ENCODE results near the gene CCDC63. TPM values are rescaled to one million over a fixed set of nuclear protein-coding genes. Genes with fewer than 3 reads are reported as not detected.
"Not testable (repeated sequence)": the region's sequence is repeated elsewhere in the genome, so short reads cannot be mapped to it uniquely, and the experiment has no call there.

Gene CCDC63
- total RNA-seq, 2 experiments from 2014 or later, result not detected

DNA sequence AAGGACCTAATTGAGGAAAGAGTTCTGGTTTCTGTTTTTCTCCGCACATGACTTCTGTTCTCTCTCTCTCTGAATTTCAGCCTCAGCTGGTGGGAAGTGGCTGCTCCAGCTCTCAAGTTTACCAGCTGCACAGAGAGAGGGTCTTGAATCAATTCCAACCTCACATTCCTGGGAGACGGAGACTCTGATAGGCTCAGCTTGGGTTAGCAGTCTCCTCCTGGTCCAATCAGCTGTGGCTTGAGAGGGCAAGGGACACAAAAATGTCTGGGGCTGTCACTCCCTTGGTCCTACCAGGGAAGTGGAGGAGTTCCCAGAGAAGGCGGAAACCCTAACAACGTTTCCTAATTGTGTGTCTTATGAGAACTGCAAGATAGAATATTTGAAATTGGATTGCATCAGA lies 7.0 kb downstream of the CCDC63 start:
- H4K20me1 ChIP-seq (ENCODE audit: insufficient read depth, low read length), result no peaks in the 10 kb centered on the region
- H3K4me2 ChIP-seq (ENCODE audit: low read length), result no peak overlapping the region
- no peak for TF ChIP-seq EZH2phosphoT487 (IDR thresholded peaks at IDR 0.05; ENCODE audit: borderline replicate concordance, low read depth, low read length)
- ChIA-PET POLR2A (interaction anchor here (0.6 to 0.7 kb wide), 2 partner anchors 117 to 486 kb away, joined by 3 read pairs; no protein-coding TSS in a partner anchor), CTCF (ENCODE audit: unreplicated experiment) (no interaction called here)
- intact Hi-C loops (cut with micrococcal nuclease; ENCODE audit: unreplicated experiment), result no loop called here
- no peaks in the 10 kb centered on the region for H3K9me2 ChIP-seq (ENCODE audit: insufficient read depth, low read length)
- no peaks in the 10 kb centered on the region for H3K4me1 ChIP-seq (ENCODE audit: insufficient read depth, low read length, poor library complexity, severe bottlenecking)
- H3K4me3 ChIP-seq (ENCODE audit: low read depth, low read length, poor library complexity, severe bottlenecking), result no peak overlapping the region
- no peaks in the 10 kb centered on the region for H3K79me2 ChIP-seq (ENCODE audit: insufficient read depth, low read depth, low read length)
- H2AFZ ChIP-seq (ENCODE audit: low read length), result no peak overlapping the region
- H3K27ac ChIP-seq (ENCODE audit: low read depth, low read length, poor library complexity, severe bottlenecking), result no peak overlapping the region
- no peaks in the 10 kb centered on the region for H3K9me3 ChIP-seq (ENCODE audit: low read length)
- BruUV-seq (replicated peaks), result no TSS peak
- H3K36me3 ChIP-seq (ENCODE audit: insufficient read depth, low read length), result no peaks in the 10 kb centered on the region
- DNase-seq (ENCODE audit: low spot score), result no peak

DNA sequence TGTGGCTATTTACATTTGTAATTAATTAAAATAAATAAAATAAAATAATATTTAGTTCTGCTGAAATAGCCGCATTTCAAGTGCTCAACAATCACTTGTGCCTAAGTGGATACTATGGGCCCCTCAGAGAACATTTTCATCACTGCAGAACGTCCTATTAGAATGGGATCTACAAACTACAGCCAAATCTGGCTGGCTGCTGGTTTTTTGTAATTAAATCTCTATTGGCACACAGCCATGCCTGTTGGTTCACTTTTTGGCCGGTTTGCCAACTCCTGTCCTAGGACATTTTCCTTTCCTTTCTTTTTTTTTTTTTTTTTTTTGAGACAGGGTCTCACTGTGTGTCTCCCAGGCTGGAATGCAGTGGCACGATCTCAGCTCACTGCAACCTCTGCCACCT lies 9.8 kb downstream of the CCDC63 start:
- BruUV-seq (replicated peaks), result no TSS peak
- Histone ChIP-seq H4K20me1 (ENCODE audit: insufficient read depth, low read length) (no peaks in the 10 kb centered on the region), H3K27ac (ENCODE audit: low read depth, low read length, poor library complexity, severe bottlenecking) (no peak overlapping the region), H3K9me2 (ENCODE audit: insufficient read depth, low read length) (no peaks in the 10 kb centered on the region), H2AFZ (ENCODE audit: low read length) (no peak overlapping the region), H3K4me2 (ENCODE audit: low read length) (no peak overlapping the region), H3K4me3 (ENCODE audit: low read depth, low read length, poor library complexity, severe bottlenecking) (no peak overlapping the region), H3K79me2 (ENCODE audit: insufficient read depth, low read depth, low read length) (no peaks in the 10 kb centered on the region), H3K9me3 (ENCODE audit: low read length) (no peaks in the 10 kb centered on the region), H3K4me1 (ENCODE audit: insufficient read depth, low read length, poor library complexity, severe bottlenecking) (peaks cover 7% of the 10 kb centered on the region), H3K36me3 (ENCODE audit: insufficient read depth, low read length) (no peaks in the 10 kb centered on the region)
- CTCF ChIA-PET (ENCODE audit: unreplicated experiment), result no interaction called here
- intact Hi-C loops (cut with micrococcal nuclease; ENCODE audit: unreplicated experiment), result no loop called here
- POLR2A ChIA-PET, result no interaction called here
- DNase-seq (ENCODE audit: low spot score), result no peak
- TF ChIP-seq CTCF (conservative IDR thresholded peaks at IDR 0.05; ENCODE audit: low read length), result no peak
- no peak for TF ChIP-seq EZH2phosphoT487 (IDR thresholded peaks at IDR 0.05; ENCODE audit: borderline replicate concordance, low read depth, low read length)

- no peak for DNase-seq (ENCODE audit: low spot score)
- no peaks in the 10 kb centered on the region for H3K9me3 ChIP-seq (ENCODE audit: low read length)
- no peaks in the 10 kb centered on the region for H3K9me2 ChIP-seq (ENCODE audit: insufficient read depth, low read length)
- intact Hi-C loops (cut with micrococcal nuclease; ENCODE audit: unreplicated experiment), result no loop called here
- no peak overlapping the region for H2AFZ ChIP-seq (ENCODE audit: low read length)
- H3K4me1 ChIP-seq (ENCODE audit: insufficient read depth, low read length, poor library complexity, severe bottlenecking), result peaks cover 7% of the 10 kb centered on the region
- no peak overlapping the region for H3K27ac ChIP-seq (ENCODE audit: low read depth, low read length, poor library complexity, severe bottlenecking)
- CTCF ChIA-PET (ENCODE audit: unreplicated experiment), result no interaction called here
- no peak overlapping the region for H3K4me3 ChIP-seq (ENCODE audit: low read depth, low read length, poor library complexity, severe bottlenecking)
- no TSS peak for BruUV-seq (replicated peaks)
- H3K79me2 ChIP-seq (ENCODE audit: insufficient read depth, low read depth, low read length), result no peaks in the 10 kb centered on the region
- H3K4me2 ChIP-seq (ENCODE audit: low read length), result no peak overlapping the region
- H4K20me1 ChIP-seq (ENCODE audit: insufficient read depth, low read length), result no peaks in the 10 kb centered on the region
- POLR2A ChIA-PET, result no interaction called here
- TF ChIP-seq EZH2phosphoT487 (IDR thresholded peaks at IDR 0.05; ENCODE audit: borderline replicate concordance, low read depth, low read length), result no peak
- no peak for TF ChIP-seq CTCF (conservative IDR thresholded peaks at IDR 0.05; ENCODE audit: low read length)
- no peaks in the 10 kb centered on the region for H3K36me3 ChIP-seq (ENCODE audit: insufficient read depth, low read length)
These were observed 10.7 kb downstream of the CCDC63 start for GRCh38 chr12:110857528-110857927.

DNA sequence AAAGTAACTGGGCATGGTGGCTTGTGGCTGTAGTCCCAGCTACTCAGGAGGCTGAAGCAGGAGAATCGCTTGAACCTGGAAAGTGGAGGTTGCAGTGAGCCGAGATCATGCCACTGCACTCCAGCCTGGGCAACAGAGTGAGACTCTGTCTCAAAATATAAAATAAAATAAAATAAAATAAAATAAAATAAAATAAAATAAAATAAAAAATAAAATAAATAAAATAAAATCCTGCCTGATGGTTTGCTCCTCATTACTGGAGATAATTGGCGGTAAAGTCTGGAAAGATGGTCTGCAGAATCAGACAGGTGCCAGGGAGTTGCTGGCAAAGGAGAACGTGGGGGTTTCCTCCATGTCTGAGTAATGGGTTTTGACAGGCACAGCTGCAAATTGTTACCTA lies 11.2 kb downstream of the CCDC63 start:
- CTCF ChIA-PET (ENCODE audit: unreplicated experiment); H2AFZ ChIP-seq (ENCODE audit: low read length); H3K27ac ChIP-seq (ENCODE audit: low read depth, low read length, poor library complexity, severe bottlenecking); DNase-seq (ENCODE audit: low spot score); H3K4me1 ChIP-seq (ENCODE audit: insufficient read depth, low read length, poor library complexity, severe bottlenecking); POLR2A ChIA-PET; H3K36me3 ChIP-seq (ENCODE audit: insufficient read depth, low read length); H3K4me3 ChIP-seq (ENCODE audit: low read depth, low read length, poor library complexity, severe bottlenecking); H3K4me2 ChIP-seq (ENCODE audit: low read length); BruUV-seq (replicated peaks); H3K9me2 ChIP-seq (ENCODE audit: insufficient read depth, low read length); H4K20me1 ChIP-seq (ENCODE audit: insufficient read depth, low read length); H3K9me3 ChIP-seq (ENCODE audit: low read length); H3K79me2 ChIP-seq (ENCODE audit: insufficient read depth, low read depth, low read length); intact Hi-C loops (cut with micrococcal nuclease; ENCODE audit: unreplicated experiment): not testable (repeated sequence)

Measured in OCI-LY7 (cell line).